ENCODE data around the gene TBX3. TPM values are rescaled to one million over a fixed set of nuclear protein-coding genes. Genes with fewer than 3 reads are reported as not detected.

Gene TBX3
- polyA plus RNA-seq, 1 of the 3 experiments (the other 2 are of a cell fraction), result 10.2 TPM

GRCh38 chr12:114631242-114631641, 52.7 kb downstream of the TBX3 start:
- Histone ChIP-seq H3K9ac (no peak overlapping the region), H3K9me3 (no peaks in the 10 kb centered on the region), H3K36me3 (replicated peaks in 1 of 2; ENCODE audit: control insufficient read depth in 1 of 2, insufficient read depth in 2 of 2, low read length in 1 of 2) (no peaks in the 10 kb centered on the region), H3K4me3 (ENCODE audit: low read depth in 2 of 2, low read length in 1 of 2) (no peak overlapping the region), H3K9me2 (no peaks in the 10 kb centered on the region), H3F3A (replicated peaks; ENCODE audit: insufficient read depth) (no peaks in the 10 kb centered on the region), H3K79me2 (ENCODE audit: insufficient read depth) (no peaks in the 10 kb centered on the region), H3K4me1 (ENCODE audit: control insufficient read depth in 1 of 2, insufficient read depth in 2 of 2, low read depth in 1 of 2, low read length in 1 of 2) (no peaks in the 10 kb centered on the region; a peak in 1 of 4 replicates), H3K4me2 (no peak overlapping the region), H2AFZ (ENCODE audit: low read depth) (no peak overlapping the region), H4K20me1 (ENCODE audit: insufficient read depth) (no peaks in the 10 kb centered on the region), H3K27me3 (ENCODE audit: insufficient read depth) (no peaks in the 10 kb centered on the region; the same call in 1 of the 2 replicates), H3K27ac (ENCODE audit: low read depth in 2 of 2, low read length in 1 of 2) (no peak overlapping the region)
- CTCF ChIA-PET, result interaction anchor here (0.5 to 2.1 kb wide), 2 partner anchors 222 to 651 kb away, joined by 3 to 6 read pairs; no protein-coding TSS in a partner anchor
- DNase-seq, result peak; percentile 36
- 11% methylated on average over 7 of the region's 7 CpGs for WGBS (ENCODE audit: low lambda C conversion rate)
- POLR2A ChIA-PET, result no interaction called here
- TF ChIP-seq EZH2phosphoT487 (IDR thresholded peaks at IDR 0.05; ENCODE audit: borderline replicate concordance, low read depth) (no peak), TEAD4 (IDR thresholded peaks at IDR 0.05; ENCODE audit: borderline replicate concordance, insufficient read depth) (no peak), POLR2AphosphoS5 (IDR thresholded peaks at IDR 0.05; ENCODE audit: low read depth, low read length) (no peak), GABPA (IDR thresholded peaks at IDR 0.05; ENCODE audit: low read depth) (no peak), USF1 (IDR thresholded peaks at IDR 0.05; ENCODE audit: borderline replicate concordance, low read depth) (no peak), IRF3 (IDR thresholded peaks at IDR 0.05; ENCODE audit: low read depth, low read length) (no peak), NRF1 (IDR thresholded peaks at IDR 0.05; ENCODE audit: low read depth, low read length) (no peak), PBX3 (IDR thresholded peaks at IDR 0.05) (no peak), YY1 (IDR thresholded peaks at IDR 0.05; ENCODE audit: low read depth) (no peak), MXI1 (IDR thresholded peaks at IDR 0.05; ENCODE audit: low read depth, low read length) (no peak), ELF1 (IDR thresholded peaks at IDR 0.05) (no peak), REST (IDR thresholded peaks at IDR 0.05; ENCODE audit: low read depth, low read length) (no peak), JUND (IDR thresholded peaks at IDR 0.05) (no peak), FOSL2 (IDR thresholded peaks at IDR 0.05; ENCODE audit: borderline replicate concordance, low read depth) (no peak), FOXJ3 (CRISPR knock-in tag; IDR thresholded peaks at IDR 0.05) (no peak), TCF12 (IDR thresholded peaks at IDR 0.05) (no peak), MAX (IDR thresholded peaks at IDR 0.05; ENCODE audit: low read depth) (no peak)
